Left lobe of liver (tissue), 1 donor: ENCODE data around the gene ODAPH. TPM values are rescaled to one million over a fixed set of nuclear protein-coding genes. Genes with fewer than 3 reads are reported as not detected.

Experiments
- total RNA-seq: library from RNA; stranded (reverse); gene quantifications from one replicate; pipeline ENCODE4 v1.2.1, GENCODE V29; 2021
- donor health status: DM: no; HTN: yes; CAD: no.

The ODAPH gene
- total RNA-seq, 1 donor from 2014 or later = not detected

Other genes with a start within 250 kb of the ODAPH start
- 11.7 TPM for gene RCHY1, start 41.7 kb upstream of the ODAPH start, total RNA-seq
- gene THAP6, start 41.6 kb upstream of the ODAPH start, total RNA-seq = 9.9 TPM
- gene CDKL2, start 74.5 kb downstream of the ODAPH start, total RNA-seq = 0.13 TPM
- 52.2 TPM for gene G3BP2, start 117.3 kb downstream of the ODAPH start, total RNA-seq
- 47.1 TPM for gene USO1, start 168.5 kb downstream of the ODAPH start, total RNA-seq